WTC11 (cell line): ENCODE measurements around the gene MACROD2. TPM values are rescaled to one million over a fixed set of nuclear protein-coding genes. Genes with fewer than 3 reads are reported as not detected.

Source experiments
- ATAC-seq: fragments of 200-7000 bp; cut with Tn5 transposase; 2 replicates; pipeline ENCODE4 v1.10.0; 2021; ENCODE audit warnings: mild to moderate bottlenecking, moderate library complexity
- CTCF ChIA-PET: fragments of 300-600 bp; sonication (Branson Sonifier 250); formaldehyde crosslinking; loops from one replicate; lab custom pipeline; 2021; ENCODE audit warnings: antibody characterized with exemption; lab: Charles Lee
- POLR2A ChIA-PET: fragments of 350-600 bp; sonication (Branson Sonifier 250); formaldehyde crosslinking; loops from one replicate; lab custom pipeline; 2021; ENCODE audit warnings: antibody characterized with exemption; lab: Charles Lee
- DNase-seq: peaks from one replicate; pipeline ENCODE4 v3.0.0; 2021; ENCODE audit warnings: low spot score
- H3K27ac Mint-ChIP-seq: 2 replicates; pipeline ENCODE4 v1.8.0; 2021; ENCODE audit warnings: mixed read lengths
- H3K27me3 Mint-ChIP-seq: 2 replicates; pipeline ENCODE4 v1.8.0; 2021; ENCODE audit warnings: low read depth, mild to moderate bottlenecking, moderate library complexity, mixed read lengths
- H3K36me3 Mint-ChIP-seq: 2 replicates; pipeline ENCODE4 v1.8.0; 2021; ENCODE audit warnings: mixed read lengths
- H3K4me1 Mint-ChIP-seq: 2 replicates; pipeline ENCODE4 v1.8.0; 2022; ENCODE audit warnings: mixed read lengths
- H3K4me3 Mint-ChIP-seq: 2 replicates; pipeline ENCODE4 v1.8.0; 2021; ENCODE audit warnings: mild to moderate bottlenecking, moderate library complexity, mixed read lengths
- H3K9me3 Mint-ChIP-seq: 2 replicates; pipeline ENCODE4 v1.8.0; 2021; ENCODE audit warnings: mixed read lengths
- CTCF ChIP-seq: fragments of 200-600 bp; IDR thresholded peaks from 2 replicates; pipeline ENCODE4 v1.8.0; 2022; ENCODE audit warnings: antibody characterized with exemption
- E2F5 ChIP-seq: sonication (generic); formaldehyde crosslinking; IDR thresholded peaks from 2 replicates; pipeline ENCODE4 v1.8.1; 2022; ENCODE audit warnings: mild to moderate bottlenecking, moderate library complexity, missing genetic modification reagents
- FOXJ3 ChIP-seq: sonication (generic); formaldehyde crosslinking; IDR thresholded peaks from 2 replicates; pipeline ENCODE4 v1.9.0; 2021; ENCODE audit warnings: missing genetic modification reagents, mild to moderate bottlenecking, borderline replicate concordance
- FOXP1 ChIP-seq: sonication (generic); formaldehyde crosslinking; IDR thresholded peaks from 2 replicates; pipeline ENCODE4 v1.8.0; 2022; ENCODE audit warnings: missing genetic modification reagents, mild to moderate bottlenecking, moderate library complexity, borderline replicate concordance
- FOXP4 ChIP-seq: sonication (generic); formaldehyde crosslinking; IDR thresholded peaks from 2 replicates; pipeline ENCODE4 v1.8.0; 2022; ENCODE audit warnings: mild to moderate bottlenecking, missing genetic modification reagents
- GRHL2 ChIP-seq: fragments of 250-450 bp; sonication (Bioruptor Pico); IDR thresholded peaks from 2 replicates; pipeline ENCODE4 v1.8.0; 2022; ENCODE audit warnings: mild to moderate bottlenecking, moderate library complexity; ENCODE audit not compliant: insufficient replicate concordance, severe bottlenecking
- HMGA2 ChIP-seq: fragments of 250-450 bp; sonication (Bioruptor Pico); IDR thresholded peaks from 2 replicates; pipeline ENCODE4 v1.4.0; 2021; ENCODE audit warnings: mild to moderate bottlenecking, moderate library complexity
- MXD4 ChIP-seq: fragments of 250-450 bp; sonication (Bioruptor Pico); IDR thresholded peaks from 2 replicates; pipeline ENCODE4 v1.8.0; 2021; ENCODE audit warnings: mild to moderate bottlenecking, moderate library complexity, borderline replicate concordance
- OVOL2 ChIP-seq: fragments of 250-450 bp; sonication (Bioruptor Pico); IDR thresholded peaks from 2 replicates; pipeline ENCODE4 v1.9.0; 2021; ENCODE audit warnings: mild to moderate bottlenecking, borderline replicate concordance
- PRRX2 ChIP-seq: fragments of 250-450 bp; sonication (Bioruptor Pico); IDR thresholded peaks from 2 replicates; pipeline ENCODE4 v1.8.0; 2021; ENCODE audit warnings: mild to moderate bottlenecking
- SP1 ChIP-seq: sonication (generic); formaldehyde crosslinking; conservative IDR thresholded peaks from 2 replicates; pipeline ENCODE4 v1.8.1; 2022; ENCODE audit warnings: missing genetic modification reagents
- ZBTB43 ChIP-seq: sonication (generic); formaldehyde crosslinking; IDR thresholded peaks from 2 replicates; pipeline ENCODE4 v1.8.1; 2023; ENCODE audit warnings: mild to moderate bottlenecking, missing genetic modification reagents
- ZNF232 ChIP-seq: sonication (generic); formaldehyde crosslinking; IDR thresholded peaks from 2 replicates; pipeline ENCODE4 v1.8.0; 2022; ENCODE audit warnings: mild to moderate bottlenecking, missing genetic modification reagents
- ZNF416 ChIP-seq: fragments of 250-450 bp; sonication (Bioruptor Pico); IDR thresholded peaks from 2 replicates; pipeline ENCODE4 v1.9.0; 2021; ENCODE audit warnings: mild to moderate bottlenecking, inconsistent platforms
- ZSCAN18 ChIP-seq: fragments of 250-450 bp; sonication (Bioruptor Pico); IDR thresholded peaks from 2 replicates; pipeline ENCODE4 v2.1.2; 2022; ENCODE audit warnings: mild to moderate bottlenecking, moderate library complexity
- total RNA-seq: library from RNA; stranded (reverse); gene quantifications from 3 replicates; pipeline ENCODE4 v1.2.3, GENCODE V29; 2021
- TF ChIP-seq, protein P1 (sequence below): sonication (generic); formaldehyde crosslinking; IDR thresholded peaks from 2 replicates; pipeline ENCODE4 v1.8.0; 2023; ENCODE audit warnings: missing genetic modification reagents
- TF ChIP-seq, protein P2 (sequence below): sonication (generic); formaldehyde crosslinking; IDR thresholded peaks from 2 replicates; pipeline ENCODE4 v1.8.1; 2023; ENCODE audit warnings: mild to moderate bottlenecking, missing genetic modification reagents, borderline replicate concordance
- TF ChIP-seq, protein P3 (sequence below): sonication (generic); formaldehyde crosslinking; IDR thresholded peaks from 2 replicates; pipeline ENCODE4 v1.8.1; 2022; ENCODE audit warnings: low read depth, mild to moderate bottlenecking, moderate library complexity, missing genetic modification reagents, borderline replicate concordance

MACROD2 gene
- total RNA-seq, 1 experiment from 2014 or later = 4.1 TPM

DNA sequence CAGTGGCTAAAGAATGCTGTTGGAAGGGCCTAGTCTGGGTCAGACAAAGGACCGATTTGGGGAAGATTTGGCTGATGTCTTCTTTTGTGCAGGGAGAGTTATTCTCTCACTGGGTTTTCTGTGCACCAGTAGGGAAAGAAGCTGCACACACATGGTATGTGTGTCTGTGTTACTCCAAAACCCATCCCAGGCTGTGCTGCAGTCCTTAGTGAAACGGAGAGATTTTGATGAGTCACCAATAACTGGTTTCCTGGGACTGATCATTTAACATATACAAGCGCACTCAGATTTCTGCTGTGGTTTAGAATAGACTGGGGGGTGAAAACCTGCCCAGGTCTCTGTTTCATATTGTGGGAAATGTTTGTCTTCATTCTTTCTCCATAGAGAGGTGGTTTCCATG is 1528.1 kb downstream of the MACROD2 start:
- Mint-ChIP-seq H3K36me3 (no peaks in the 10 kb centered on the region), H3K27ac (no peak overlapping the region), H3K4me1 (no peaks in the 10 kb centered on the region), H3K4me3 (no peak overlapping the region), H3K27me3 (no peaks in the 10 kb centered on the region; the same call in 1 of the 2 replicates), H3K9me3 (peaks cover 16% of the 10 kb centered on the region)
- ATAC-seq = no peak
- TF ChIP-seq ZNF416 (CRISPR knock-in tag) (no peak), HMGA2 (CRISPR knock-in tag) (no peak), CTCF (no peak), MXD4 (CRISPR knock-in tag) (no peak), FOXP1 (CRISPR knock-in tag) (no peak), SP1 (CRISPR knock-in tag) (no peak), PRRX2 (no peak), E2F5 (no peak), GRHL2 (no peak), ZBTB43 (CRISPR knock-in tag) (no peak), ZNF232 (CRISPR knock-in tag) (no peak), FOXP4 (CRISPR knock-in tag) (no peak), ZSCAN18 (CRISPR knock-in tag) (no peak), FOXJ3 (no peak), OVOL2 (CRISPR knock-in tag) (no peak)
- TF ChIP-seq, protein P1, sequence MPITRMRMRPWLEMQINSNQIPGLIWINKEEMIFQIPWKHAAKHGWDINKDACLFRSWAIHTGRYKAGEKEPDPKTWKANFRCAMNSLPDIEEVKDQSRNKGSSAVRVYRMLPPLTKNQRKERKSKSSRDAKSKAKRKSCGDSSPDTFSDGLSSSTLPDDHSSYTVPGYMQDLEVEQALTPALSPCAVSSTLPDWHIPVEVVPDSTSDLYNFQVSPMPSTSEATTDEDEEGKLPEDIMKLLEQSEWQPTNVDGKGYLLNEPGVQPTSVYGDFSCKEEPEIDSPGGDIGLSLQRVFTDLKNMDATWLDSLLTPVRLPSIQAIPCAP = no peak
- TF ChIP-seq, protein P2, sequence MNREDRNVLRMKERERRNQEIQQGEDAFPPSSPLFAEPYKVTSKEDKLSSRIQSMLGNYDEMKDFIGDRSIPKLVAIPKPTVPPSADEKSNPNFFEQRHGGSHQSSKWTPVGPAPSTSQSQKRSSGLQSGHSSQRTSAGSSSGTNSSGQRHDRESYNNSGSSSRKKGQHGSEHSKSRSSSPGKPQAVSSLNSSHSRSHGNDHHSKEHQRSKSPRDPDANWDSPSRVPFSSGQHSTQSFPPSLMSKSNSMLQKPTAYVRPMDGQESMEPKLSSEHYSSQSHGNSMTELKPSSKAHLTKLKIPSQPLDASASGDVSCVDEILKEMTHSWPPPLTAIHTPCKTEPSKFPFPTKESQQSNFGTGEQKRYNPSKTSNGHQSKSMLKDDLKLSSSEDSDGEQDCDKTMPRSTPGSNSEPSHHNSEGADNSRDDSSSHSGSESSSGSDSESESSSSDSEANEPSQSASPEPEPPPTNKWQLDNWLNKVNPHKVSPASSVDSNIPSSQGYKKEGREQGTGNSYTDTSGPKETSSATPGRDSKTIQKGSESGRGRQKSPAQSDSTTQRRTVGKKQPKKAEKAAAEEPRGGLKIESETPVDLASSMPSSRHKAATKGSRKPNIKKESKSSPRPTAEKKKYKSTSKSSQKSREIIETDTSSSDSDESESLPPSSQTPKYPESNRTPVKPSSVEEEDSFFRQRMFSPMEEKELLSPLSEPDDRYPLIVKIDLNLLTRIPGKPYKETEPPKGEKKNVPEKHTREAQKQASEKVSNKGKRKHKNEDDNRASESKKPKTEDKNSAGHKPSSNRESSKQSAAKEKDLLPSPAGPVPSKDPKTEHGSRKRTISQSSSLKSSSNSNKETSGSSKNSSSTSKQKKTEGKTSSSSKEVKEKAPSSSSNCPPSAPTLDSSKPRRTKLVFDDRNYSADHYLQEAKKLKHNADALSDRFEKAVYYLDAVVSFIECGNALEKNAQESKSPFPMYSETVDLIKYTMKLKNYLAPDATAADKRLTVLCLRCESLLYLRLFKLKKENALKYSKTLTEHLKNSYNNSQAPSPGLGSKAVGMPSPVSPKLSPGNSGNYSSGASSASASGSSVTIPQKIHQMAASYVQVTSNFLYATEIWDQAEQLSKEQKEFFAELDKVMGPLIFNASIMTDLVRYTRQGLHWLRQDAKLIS (CRISPR knock-in tag) = no peak
- TF ChIP-seq, protein P3, sequence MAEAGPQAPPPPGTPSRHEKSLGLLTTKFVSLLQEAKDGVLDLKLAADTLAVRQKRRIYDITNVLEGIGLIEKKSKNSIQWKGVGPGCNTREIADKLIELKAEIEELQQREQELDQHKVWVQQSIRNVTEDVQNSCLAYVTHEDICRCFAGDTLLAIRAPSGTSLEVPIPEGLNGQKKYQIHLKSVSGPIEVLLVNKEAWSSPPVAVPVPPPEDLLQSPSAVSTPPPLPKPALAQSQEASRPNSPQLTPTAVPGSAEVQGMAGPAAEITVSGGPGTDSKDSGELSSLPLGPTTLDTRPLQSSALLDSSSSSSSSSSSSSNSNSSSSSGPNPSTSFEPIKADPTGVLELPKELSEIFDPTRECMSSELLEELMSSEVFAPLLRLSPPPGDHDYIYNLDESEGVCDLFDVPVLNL (CRISPR knock-in tag) = no peak
- ChIA-PET POLR2A (no interaction called here), CTCF (no interaction called here)
- DNase-seq = no peak
